ENCODE results near the gene CORO1A.

- TF ChIP-seq CTCF (IDR thresholded peaks at IDR 0.05), result no peak
- TF ChIP-seq ZFX (IDR thresholded peaks at IDR 0.05; ENCODE audit: borderline replicate concordance), result no peak
Measured at GRCh38 chr16:30183233-30184095, at the start of gene CORO1A.
